ENCODE results near the gene WNT5B. TPM values are rescaled to one million over a fixed set of nuclear protein-coding genes. Genes with fewer than 3 reads are reported as not detected.

Gene WNT5B
- total and polyA plus RNA-seq, 11 donors, result 0.52 to 3.9 (median 1.3) TPM

GRCh38 chr12:1644534-1645438 is 15.8 kb downstream of the WNT5B start:
- no peaks in the 10 kb centered on the region for H3K9me3 ChIP-seq
- no peaks in the 10 kb centered on the region for H3K27me3 ChIP-seq
- 32 to 42% (median 39%) methylated on average over 15 of the region's 15 CpGs for WGBS, 4 donors
- H3K27ac ChIP-seq, result peak overlapping the region in 3 of 12 donors; percentile 30 to 49 (median 48)
- ATAC-seq (peak; percentile 33 to 80 (median 58)), DNase-seq (peak; percentile 81 to 88 (median 83))
- peaks cover 0 to 11% (median 0%) of the 10 kb centered on the region in 9 donors for H3K36me3 ChIP-seq
- TF ChIP-seq CTCF (IDR thresholded peaks at IDR 0.05) (no peak), POLR2A (IDR thresholded peaks at IDR 0.05) (no peak)
- no peak overlapping the region for H3K4me3 ChIP-seq
- intact Hi-C loops (cut with DNase I), result loop anchor here in 2 of 10 donors (5.0 kb wide), 2 partner anchors 293 to 398 kb away; no protein-coding TSS in a partner anchor
- H3K4me1 ChIP-seq, result peaks cover 0 to 32% (median 14%) of the 10 kb centered on the region in 12 donors

GRCh38 chr12:1645819-1646218 is 16.8 kb downstream of the WNT5B start:
- DNase-seq (peak in 1 of 5 donors; percentile 58), ATAC-seq (no peak)
- Histone ChIP-seq H3K9me3 (no peaks in the 10 kb centered on the region), H3K4me1 (peaks cover 0 to 43% (median 21%) of the 10 kb centered on the region in 12 donors), H3K36me3 (peaks cover 0 to 11% (median 0%) of the 10 kb centered on the region in 9 donors), H3K4me3 (no peak overlapping the region), H3K27me3 (no peaks in the 10 kb centered on the region), H3K27ac (peak overlapping the region in 1 of 12 donors; percentile 48)
- intact Hi-C loops (cut with DNase I), result loop anchor here in 2 of 10 donors (5.0 kb wide), 2 partner anchors 291 to 396 kb away; no protein-coding TSS in a partner anchor
- WGBS, 4 donors, result 97 to 98% (median 97%) methylated on average over 18 to 29 of the region's 29 CpGs
- TF ChIP-seq POLR2A (IDR thresholded peaks at IDR 0.05), result no peak
- no peak for TF ChIP-seq CTCF (IDR thresholded peaks at IDR 0.05)

- intact Hi-C loops (cut with DNase I), result loop anchor here in 2 of 10 donors (5.0 kb wide), 2 partner anchors 291 to 396 kb away; no protein-coding TSS in a partner anchor
- Histone ChIP-seq H3K4me3 (no peak overlapping the region), H3K36me3 (peaks cover 0 to 11% (median 0%) of the 10 kb centered on the region in 9 donors), H3K9me3 (no peaks in the 10 kb centered on the region), H3K4me1 (peaks cover 0 to 52% (median 27%) of the 10 kb centered on the region in 12 donors), H3K27ac (no peak overlapping the region), H3K27me3 (no peaks in the 10 kb centered on the region)
- TF ChIP-seq CTCF (IDR thresholded peaks at IDR 0.05) (no peak), POLR2A (IDR thresholded peaks at IDR 0.05) (no peak)
- DNase-seq (peak in 1 of 5 donors; percentile 64), ATAC-seq (no peak)
- WGBS, 4 donors, result 87 to 90% (median 87%) methylated on average over 21 of the region's 21 CpGs
These were observed 17.7 kb downstream of the WNT5B start for GRCh38 chr12:1646569-1647284.

Measured in heart left ventricle (tissue), 16 donors.